MM.1S (cell line): ENCODE results near the gene CDH2.

Experiments
- EZH2 ChIP-seq: fragments of 300-600 bp; sonication (generic); optimal IDR thresholded peaks from 2 replicates; pipeline ENCODE3; 2017; ENCODE audit warnings: low read depth, mild to moderate bottlenecking, antibody characterized with exemption, low read length, mixed read lengths
- EZH2phosphoT487 ChIP-seq: fragments of 300-600 bp; sonication (generic); IDR thresholded peaks from 2 replicates; pipeline ENCODE4 v1.6.1; 2018; ENCODE audit warnings: antibody characterized with exemption, low read length
- TF ChIP-seq, protein P1 (sequence below): fragments of 300-600 bp; sonication (generic); IDR thresholded peaks from 2 replicates; pipeline ENCODE4 v1.5.1; 2016; ENCODE audit warnings: antibody characterized with exemption, low read length, mixed read lengths

GRCh38 chr18:28123401-28124030 is 53.4 kb downstream of the CDH2 start:
- no peak for TF ChIP-seq EZH2
- TF ChIP-seq, protein P1, sequence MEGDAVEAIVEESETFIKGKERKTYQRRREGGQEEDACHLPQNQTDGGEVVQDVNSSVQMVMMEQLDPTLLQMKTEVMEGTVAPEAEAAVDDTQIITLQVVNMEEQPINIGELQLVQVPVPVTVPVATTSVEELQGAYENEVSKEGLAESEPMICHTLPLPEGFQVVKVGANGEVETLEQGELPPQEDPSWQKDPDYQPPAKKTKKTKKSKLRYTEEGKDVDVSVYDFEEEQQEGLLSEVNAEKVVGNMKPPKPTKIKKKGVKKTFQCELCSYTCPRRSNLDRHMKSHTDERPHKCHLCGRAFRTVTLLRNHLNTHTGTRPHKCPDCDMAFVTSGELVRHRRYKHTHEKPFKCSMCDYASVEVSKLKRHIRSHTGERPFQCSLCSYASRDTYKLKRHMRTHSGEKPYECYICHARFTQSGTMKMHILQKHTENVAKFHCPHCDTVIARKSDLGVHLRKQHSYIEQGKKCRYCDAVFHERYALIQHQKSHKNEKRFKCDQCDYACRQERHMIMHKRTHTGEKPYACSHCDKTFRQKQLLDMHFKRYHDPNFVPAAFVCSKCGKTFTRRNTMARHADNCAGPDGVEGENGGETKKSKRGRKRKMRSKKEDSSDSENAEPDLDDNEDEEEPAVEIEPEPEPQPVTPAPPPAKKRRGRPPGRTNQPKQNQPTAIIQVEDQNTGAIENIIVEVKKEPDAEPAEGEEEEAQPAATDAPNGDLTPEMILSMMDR = no peak
- TF ChIP-seq EZH2phosphoT487 = no peak
